GM08714 (cell line): ENCODE data around the gene UST.

Source experiments
- H3K4me3 ChIP-seq: fragments of 200-500 bp; sonication (Bioruptor generic); 2 replicates; pipeline ENCODE4 v1.5.1; 2014; ENCODE audit warnings: mild to moderate bottlenecking, low read length, inconsistent platforms
- ZNF274 ChIP-seq: IDR thresholded peaks from 2 replicates; pipeline ENCODE4 v1.6.1; 2012; ENCODE audit warnings: mild to moderate bottlenecking, low read depth, low read length

UST gene

GRCh38 chr6:149079911-149080491 lies 333.2 kb downstream of the UST start:
- no peak for TF ChIP-seq ZNF274
- H3K4me3 ChIP-seq, result no peak overlapping the region

- no peak for TF ChIP-seq ZNF274
Measured at GRCh38 chr6:149080511-149080910, 333.7 kb downstream of the UST start.

GRCh38 chr6:149081281-149081680 lies 334.5 kb downstream of the UST start:
- no peak overlapping the region for H3K4me3 ChIP-seq
- TF ChIP-seq ZNF274, result no peak

More at GRCh38 chr6:149080511-149080910, 333.7 kb downstream of the UST start:
- H3K4me3 ChIP-seq, result no peak overlapping the region

GRCh38 chr6:149082320-149082719 lies 335.5 kb downstream of the UST start:
- no peak overlapping the region for H3K4me3 ChIP-seq
- no peak for TF ChIP-seq ZNF274

GRCh38 chr6:149084026-149084425 lies 337.2 kb downstream of the UST start:
- no peak for TF ChIP-seq ZNF274
- H3K4me3 ChIP-seq, result no peak overlapping the region

GRCh38 chr6:149084808-149085556 lies 338.2 kb downstream of the UST start:
- H3K4me3 ChIP-seq, result no peak overlapping the region
- TF ChIP-seq ZNF274, result no peak

GRCh38 chr6:149085557-149085938 lies 338.7 kb downstream of the UST start:
- no peak for TF ChIP-seq ZNF274
- H3K4me3 ChIP-seq, result no peak overlapping the region

GRCh38 chr6:149086363-149086762 lies 339.5 kb downstream of the UST start:
- H3K4me3 ChIP-seq, result no peak overlapping the region
- no peak for TF ChIP-seq ZNF274

GRCh38 chr6:149087898-149088297 lies 341.1 kb downstream of the UST start:
- no peak for TF ChIP-seq ZNF274
- H3K4me3 ChIP-seq, result no peak overlapping the region

GRCh38 chr6:149088361-149088760 lies 341.5 kb downstream of the UST start:
- no peak overlapping the region for H3K4me3 ChIP-seq
- TF ChIP-seq ZNF274, result no peak

GRCh38 chr6:149089510-149089909 lies 342.7 kb downstream of the UST start:
- TF ChIP-seq ZNF274, result no peak
- H3K4me3 ChIP-seq, result no peak overlapping the region

- H3K4me3 ChIP-seq, result no peak overlapping the region
- TF ChIP-seq ZNF274, result no peak
Measured at GRCh38 chr6:149090937-149091336, 344.1 kb downstream of the UST start.

- no peak for TF ChIP-seq ZNF274
- H3K4me3 ChIP-seq, result no peak overlapping the region
Measured at GRCh38 chr6:149093643-149094042, 346.8 kb downstream of the UST start.

- H3K4me3 ChIP-seq, result no peak overlapping the region
- no peak for TF ChIP-seq ZNF274
Measured at GRCh38 chr6:149094156-149094555, 347.3 kb downstream of the UST start.

GRCh38 chr6:149094934-149095351 lies 348.1 kb downstream of the UST start:
- no peak for TF ChIP-seq ZNF274
- H3K4me3 ChIP-seq, result no peak overlapping the region

- no peak overlapping the region for H3K4me3 ChIP-seq
- TF ChIP-seq ZNF274, result no peak
Measured at GRCh38 chr6:149095842-149096241, 349.0 kb downstream of the UST start.

GRCh38 chr6:149097794-149098193 lies 351.0 kb downstream of the UST start:
- no peak for TF ChIP-seq ZNF274
- H3K4me3 ChIP-seq, result no peak overlapping the region
